HepG2 (cell line): ENCODE measurements around the gene DTX4. TPM values are rescaled to one million over a fixed set of nuclear protein-coding genes. Genes with fewer than 3 reads are reported as not detected.

Experiments
- ATAC-seq: fragments of 200-7000 bp; cut with Tn5 transposase; 3 replicates; pipeline ENCODE4 v1.9.1; 2020; ENCODE audit warnings: mild to moderate bottlenecking, moderate library complexity
- BruUV-seq: library from RNA; stranded (reverse); fragments of 400-500 nt; replicated peaks from 2 replicates; lab custom pipeline; 2021; lab: Mats Ljungman, UMichigan
- CTCF ChIA-PET: fragments of 300-600 bp; formaldehyde crosslinking; extraction: SDS; loops from one replicate; lab custom pipeline; 2021; ENCODE audit warnings: low total read pairs, inconsistent platforms, low intra/inter-chr PET ratio; lab: Yijun Ruan, JAX
- POLR2A ChIA-PET: fragments of 350-600 bp; sonication (Branson Sonifier 250); formaldehyde crosslinking; loops from one replicate; lab custom pipeline; 2020; ENCODE audit warnings: antibody characterized with exemption, inconsistent platforms; lab: Yijun Ruan, JAX
- DNase-seq: peaks from one replicate; pipeline ENCODE4 v3.0.0-alpha.2; 2015; ENCODE audit warnings: low spot score
- FAIRE-seq: peaks from 3 replicates; lab custom pipeline; 2011; peaks lifted over from hg19 to GRCh38; lab: Jason Lieb, UNC
- H2AFZ ChIP-seq: one replicate; pipeline ENCODE4 v1.6.1; 2011; ENCODE audit warnings: low read length, inconsistent platforms
- H3K27ac ChIP-seq: fragments of 300-600 bp; 3 replicates; pipeline ENCODE4 v1.8.0; 2011; ENCODE audit warnings: mixed run types, mild to moderate bottlenecking, mixed read lengths, low read length, inconsistent platforms; ENCODE audit not compliant: insufficient read depth; ENCODE audit errors: extremely low read length
- H3K27me3 ChIP-seq, 2 experiments: fragments of 200-600 bp in 1 of 2; 2 replicates in 1 of 2; 3 replicates in 1 of 2; pipeline versions ENCODE4 v1.6.0 to v1.8.0; 2011; ENCODE audit warnings: low read length in 2 of 2, mild to moderate bottlenecking in 2 of 2, moderate library complexity in 2 of 2, inconsistent platforms in 1 of 2; ENCODE audit not compliant: insufficient read depth in 2 of 2, control insufficient read depth in 1 of 2
- H3K36me3 ChIP-seq, 2 experiments: fragments of 200-600 bp in 1 of 2; replicated peaks in 1 of 2; 2 replicates in 1 of 2; 3 replicates in 1 of 2; pipeline versions ENCODE4 v1.5.1 to v1.8.0; 2011; ENCODE audit warnings: low read length in 2 of 2, inconsistent platforms in 1 of 2; ENCODE audit not compliant: insufficient read depth in 2 of 2, control insufficient read depth in 1 of 2
- H3K4me1 ChIP-seq: 2 replicates; pipeline ENCODE4 v1.5.1; 2012; ENCODE audit warnings: low read length, inconsistent platforms; ENCODE audit not compliant: insufficient read depth
- H3K4me2 ChIP-seq: 2 replicates; pipeline ENCODE4 v1.6.0; 2011; ENCODE audit warnings: low read depth, low read length, inconsistent platforms
- H3K4me3 ChIP-seq, 3 experiments: fragments of 200-600 bp in 1 of 3; sonication (generic), shearing (Covaris generic) in 1 of 3; replicated peaks in 1 of 3; 2 replicates each; pipeline ENCODE4 v1.5.1; 2011 to 2016; ENCODE audit warnings: low read length in 3 of 3, inconsistent platforms in 2 of 3, low read depth in 2 of 3, mild to moderate bottlenecking in 2 of 3, control low read depth in 1 of 3, mixed read lengths in 1 of 3; ENCODE audit not compliant: insufficient read depth in 1 of 3
- H3K79me2 ChIP-seq: one replicate; pipeline ENCODE4 v1.6.1; 2011; ENCODE audit warnings: low read length, inconsistent platforms; ENCODE audit not compliant: insufficient read depth
- H3K9ac ChIP-seq: 2 replicates; pipeline ENCODE4 v1.6.0; 2011; ENCODE audit warnings: mild to moderate bottlenecking, low read depth, low read length, inconsistent platforms; ENCODE audit not compliant: insufficient read depth
- H3K9me3 ChIP-seq: 2 replicates; pipeline ENCODE4 v1.5.1; 2012; ENCODE audit warnings: mild to moderate bottlenecking, low read length
- H4K20me1 ChIP-seq: 2 replicates; pipeline ENCODE4 v1.6.0; 2011; ENCODE audit warnings: inconsistent platforms, mild to moderate bottlenecking, low read length, moderate library complexity; ENCODE audit not compliant: insufficient read depth
- CENPBD1 ChIP-seq: sonication (generic); formaldehyde crosslinking; IDR thresholded peaks from 2 replicates; pipeline ENCODE4 v1.8.0; 2022; ENCODE audit warnings: missing genetic modification reagents, low read depth, mild to moderate bottlenecking, borderline replicate concordance
- CHD2 ChIP-seq: IDR thresholded peaks from 2 replicates; pipeline ENCODE4 v1.6.1; 2011; ENCODE audit warnings: low read depth, low read length, improper control_type of control experiment
- HNRNPL ChIP-seq: fragments of 200-400 bp; formaldehyde crosslinking; IDR thresholded peaks from 2 replicates; pipeline ENCODE4 v1.6.1; 2017; ENCODE audit warnings: mild to moderate bottlenecking, low read depth, low read length
- IRF2 ChIP-seq: IDR thresholded peaks from 2 replicates; pipeline ENCODE4 v1.6.1; 2018; ENCODE audit warnings: missing genetic modification reagents, missing compliant biosample characterization
- MAFK ChIP-seq, 2 experiments: IDR thresholded peaks in 1 of 2; conservative IDR thresholded peaks in 1 of 2; 2 replicates each; pipeline ENCODE4 v1.6.1; 2011; ENCODE audit warnings: improper control_type of control experiment in 2 of 2, low read length in 2 of 2
- MED13 ChIP-seq: sonication (generic); formaldehyde crosslinking; IDR thresholded peaks from 2 replicates; pipeline ENCODE4 v1.5.0; 2020; ENCODE audit warnings: missing genetic modification reagents
- MEIS1 ChIP-seq: sonication (generic); formaldehyde crosslinking; IDR thresholded peaks from 2 replicates; pipeline ENCODE4 v1.9.0; 2021; ENCODE audit warnings: mild to moderate bottlenecking, missing genetic modification reagents, moderate library complexity, borderline replicate concordance
- PREB ChIP-seq: sonication (generic); formaldehyde crosslinking; IDR thresholded peaks from 2 replicates; pipeline ENCODE4 v1.4.0; 2020; ENCODE audit warnings: missing genetic modification reagents
- RNF219 ChIP-seq: sonication (generic); formaldehyde crosslinking; IDR thresholded peaks from 2 replicates; pipeline ENCODE4 v1.5.0; 2020; ENCODE audit warnings: mild to moderate bottlenecking, missing genetic modification reagents
- SNRNP70 ChIP-seq: fragments of 200-400 bp; formaldehyde crosslinking; IDR thresholded peaks from 2 replicates; pipeline ENCODE4 v1.6.1; 2017; ENCODE audit warnings: mild to moderate bottlenecking, low read depth, low read length, moderate library complexity
- TFDP2 ChIP-seq: sonication (generic); formaldehyde crosslinking; IDR thresholded peaks from 2 replicates; pipeline ENCODE4 v1.4.0; 2020; ENCODE audit warnings: missing genetic modification reagents
- U2AF1 ChIP-seq: fragments of 200-400 bp; formaldehyde crosslinking; optimal IDR thresholded peaks from 2 replicates; pipeline ENCODE3; 2017; ENCODE audit warnings: mild to moderate bottlenecking, low read depth, low read length
- ZNF234 ChIP-seq: sonication (generic); formaldehyde crosslinking; conservative IDR thresholded peaks from 2 replicates; pipeline ENCODE4 v1.5.1; 2020; ENCODE audit warnings: mild to moderate bottlenecking, missing genetic modification reagents
- ZNF280B ChIP-seq: sonication (generic); formaldehyde crosslinking; IDR thresholded peaks from 2 replicates; pipeline ENCODE4 v1.5.0; 2020; ENCODE audit warnings: missing genetic modification reagents, mild to moderate bottlenecking, borderline replicate concordance
- ZNF639 ChIP-seq: conservative IDR thresholded peaks from 2 replicates; pipeline ENCODE4 v1.6.1; 2018; ENCODE audit warnings: missing genetic modification reagents
- ZNF724P ChIP-seq: sonication (generic); formaldehyde crosslinking; IDR thresholded peaks from 2 replicates; pipeline ENCODE4 v1.8.0; 2022; ENCODE audit warnings: missing genetic modification reagents, borderline replicate concordance
- ZNF841 ChIP-seq: sonication (generic); formaldehyde crosslinking; IDR thresholded peaks from 2 replicates; pipeline ENCODE4 v1.8.1; 2023; ENCODE audit warnings: missing genetic modification reagents, borderline replicate concordance
- ZNF891 ChIP-seq: sonication (generic); formaldehyde crosslinking; IDR thresholded peaks from 2 replicates; pipeline ENCODE4 v1.5.0; 2020; ENCODE audit warnings: mild to moderate bottlenecking, missing genetic modification reagents
- in situ Hi-C: cut with HindIII; loops from 2 replicates; pipeline ENCODE4 v1.10.0; 2017; ENCODE audit warnings: low pct_unique_long_range_greater_than_20kb; ENCODE audit not compliant: extremely low pct_ligation_motif_present
- intact Hi-C: fragments of 100-400 bp; cut with micrococcal nuclease; formaldehyde crosslinking; loops from one replicate; pipeline ENCODE4 v1.10.0; 2022; ENCODE audit not compliant: unreplicated experiment
- polyA plus RNA-seq, 8 experiments: library from polyadenylated mRNA; depleted of rRNA in 3 of 8; stranded (reverse) in 7 of 8; unstranded in 1 of 8; fragments of >200 nt; fragmentation: Illumina TruSeq in 4 of 8; extraction: Trizol in 4 of 8; gene quantifications; 2 replicates each; pipeline versions ENCODE4 v1.2.1 to v1.2.3, GENCODE V29; 2011 to 2016; ENCODE audit warnings: low read depth in 4 of 8, missing spikeins in 1 of 8, mixed read lengths in 1 of 8; ENCODE audit not compliant: insufficient read depth in 1 of 8
- total RNA-seq, 5 experiments: library from RNA; depleted of rRNA; stranded (reverse); fragments of >200 nt; fragmentation: Illumina TruSeq; extraction: Trizol; gene quantifications; 2 replicates each; pipeline ENCODE4 v1.2.3, GENCODE V29; 2016; ENCODE audit warnings: low read depth in 1 of 5

DTX4 gene
- total and polyA plus RNA-seq, 2 of the 13 experiments (the other 11 are each of a cell fraction or from before 2014, with no cell fraction given), result 0.67 to 5.6 TPM

GRCh38 chr11:59254286-59254685 lies 82.4 kb downstream of the DTX4 start:
- Histone ChIP-seq H3K79me2 (no peaks in the 10 kb centered on the region), H3K4me1 (no peaks in the 10 kb centered on the region), H3K27me3 (no peaks in the 10 kb centered on the region; a peak in 1 of 5 replicates), H3K27ac (no peak overlapping the region), H2AFZ (no peak overlapping the region), H3K4me2 (no peak overlapping the region), H3K9ac (no peak overlapping the region), H3K36me3 (no peaks in the 10 kb centered on the region), H3K4me3 (no peak overlapping the region), H4K20me1 (no peaks in the 10 kb centered on the region), H3K9me3 (no peaks in the 10 kb centered on the region)
- BruUV-seq, result no TSS peak
- in situ Hi-C loops, result no loop called here
- POLR2A ChIA-PET, result no interaction called here
- no peak for FAIRE-seq
- no peak for ATAC-seq
- intact Hi-C loops, result no loop called here
- DNase-seq, result no peak
- CTCF ChIA-PET, result no interaction called here
- TF ChIP-seq ZNF891 (CRISPR knock-in tag), result no peak
- TF ChIP-seq MEIS1 (CRISPR knock-in tag), result no peak
- TF ChIP-seq ZNF724P (CRISPR knock-in tag), result no peak
- no peak for TF ChIP-seq IRF2 (CRISPR knock-in tag)
- no peak for TF ChIP-seq MAFK (conservative IDR thresholded peaks at IDR 0.05 in 1 of 2, IDR thresholded peaks at IDR 0.05 in 1 of 2; ENCODE audit: low read length in 2 of 2)
- TF ChIP-seq CHD2, result no peak
- TF ChIP-seq ZNF841 (CRISPR knock-in tag), result no peak
- TF ChIP-seq U2AF1, result no peak
- TF ChIP-seq PREB (CRISPR knock-in tag), result no peak
- no peak for TF ChIP-seq RNF219 (CRISPR knock-in tag)
- TF ChIP-seq CENPBD1 (CRISPR knock-in tag), result no peak
- no peak for TF ChIP-seq ZNF639 (CRISPR knock-in tag)
- TF ChIP-seq TFDP2, result no peak
- no peak for TF ChIP-seq ZNF280B (CRISPR knock-in tag)
- TF ChIP-seq HNRNPL, result no peak
- no peak for TF ChIP-seq SNRNP70
- no peak for TF ChIP-seq MED13 (CRISPR knock-in tag)
- TF ChIP-seq ZNF234 (CRISPR knock-in tag), result no peak
